Neuronal stem cell (in vitro differentiated cells): ENCODE results near the gene KCNJ1.

Experiments used
- DNase-seq: peaks from one replicate; pipeline ENCODE4 v3.0.0-alpha.2; 2013; ENCODE audit warnings: low spot score
- H2AFZ ChIP-seq: one replicate; pipeline ENCODE4 v1.6.1; 2013; ENCODE audit warnings: mild to moderate bottlenecking, low read length, inconsistent platforms
- H2AK5ac ChIP-seq: 2 replicates; pipeline ENCODE4 v1.6.1; 2013; ENCODE audit warnings: low read depth, mild to moderate bottlenecking, inconsistent platforms, low read length, moderate library complexity, mixed read lengths
- H2BK120ac ChIP-seq: 2 replicates; pipeline ENCODE4 v1.6.1; 2013; ENCODE audit warnings: low read depth, mild to moderate bottlenecking, inconsistent platforms, low read length, moderate library complexity, mixed read lengths
- H2BK12ac ChIP-seq: one replicate; pipeline ENCODE4 v1.6.1; 2013; ENCODE audit warnings: low read length, inconsistent platforms
- H2BK15ac ChIP-seq: 2 replicates; pipeline ENCODE4 v1.6.1; 2013; ENCODE audit warnings: mild to moderate bottlenecking, low read length, inconsistent platforms, mixed read lengths
- H2BK5ac ChIP-seq: one replicate; pipeline ENCODE4 v1.6.1; 2013; ENCODE audit warnings: inconsistent platforms, mild to moderate bottlenecking, low read length, moderate library complexity
- H3K14ac ChIP-seq: one replicate; pipeline ENCODE4 v1.6.1; 2013; ENCODE audit warnings: low read length, inconsistent platforms
- H3K18ac ChIP-seq: 2 replicates; pipeline ENCODE4 v1.6.1; 2013; ENCODE audit warnings: low read length, inconsistent platforms
- H3K23ac ChIP-seq: 2 replicates; pipeline ENCODE4 v1.6.1; 2013; ENCODE audit warnings: low read depth, mild to moderate bottlenecking, mixed read lengths, low read length, inconsistent platforms; ENCODE audit not compliant: poor library complexity
- H3K27ac ChIP-seq: replicated peaks from 3 replicates; pipeline ENCODE4 v1.5.1; 2013; ENCODE audit warnings: low read length, inconsistent platforms
- H3K27me3 ChIP-seq, 3 experiments: 2 replicates each; pipeline ENCODE4 v1.6.1; 2013; ENCODE audit warnings: low read length in 3 of 3, mild to moderate bottlenecking in 2 of 3, inconsistent platforms in 1 of 3, low read depth in 1 of 3, mixed read lengths in 1 of 3, moderate library complexity in 1 of 3; ENCODE audit not compliant: control insufficient read depth in 3 of 3, insufficient read depth in 3 of 3
- H3K36me3 ChIP-seq, 2 donors: replicated peaks in 1 of 2; 2 replicates each; pipeline ENCODE4 v1.6.1; 2013; ENCODE audit warnings: low read length in 2 of 2; ENCODE audit not compliant: control insufficient read depth in 2 of 2, insufficient read depth in 2 of 2
- H3K4ac ChIP-seq: 2 replicates; pipeline ENCODE4 v1.6.1; 2013; ENCODE audit warnings: inconsistent platforms, mild to moderate bottlenecking, low read length, moderate library complexity
- H3K4me1 ChIP-seq, 2 donors: 1 replicate in 1 of 2; 2 replicates in 1 of 2; pipeline ENCODE4 v1.6.1; 2013; ENCODE audit warnings: low read length in 2 of 2, low read depth in 1 of 2; ENCODE audit not compliant: control insufficient read depth in 2 of 2, insufficient read depth in 1 of 2
- H3K4me2 ChIP-seq: one replicate; pipeline ENCODE4 v1.6.1; 2013; ENCODE audit warnings: mild to moderate bottlenecking, low read length, inconsistent platforms; ENCODE audit not compliant: insufficient read depth, poor library complexity, severe bottlenecking
- H3K4me3 ChIP-seq, 2 donors: 2 replicates each; pipeline ENCODE4 v1.5.1; 2013; ENCODE audit warnings: low read length in 2 of 2, mild to moderate bottlenecking in 2 of 2, inconsistent platforms in 1 of 2, moderate library complexity in 1 of 2
- H3K79me1 ChIP-seq: one replicate; pipeline ENCODE4 v1.6.1; 2013; ENCODE audit warnings: low read depth, mild to moderate bottlenecking, inconsistent platforms, low read length, moderate library complexity
- H3K9ac ChIP-seq: one replicate; pipeline ENCODE4 v1.6.1; 2013; ENCODE audit warnings: mild to moderate bottlenecking, low read depth, low read length, inconsistent platforms; ENCODE audit not compliant: poor library complexity
- H3K9me3 ChIP-seq, 2 donors: replicated peaks in 1 of 2; 2 replicates each; pipeline versions ENCODE3 to v1.6.1; 2013; ENCODE audit warnings: low read length in 2 of 2, mild to moderate bottlenecking in 2 of 2, inconsistent platforms in 1 of 2, low read depth in 1 of 2, mixed read lengths in 1 of 2, moderate library complexity in 1 of 2; ENCODE audit not compliant: control insufficient read depth in 2 of 2, insufficient read depth in 1 of 2
- H4K8ac ChIP-seq: one replicate; pipeline ENCODE4 v1.6.1; 2013; ENCODE audit warnings: low read depth, mild to moderate bottlenecking, inconsistent platforms, low read length, moderate library complexity
- H4K91ac ChIP-seq: one replicate; pipeline ENCODE4 v1.6.1; 2013; ENCODE audit warnings: low read length, low read depth, mild to moderate bottlenecking, inconsistent platforms; ENCODE audit not compliant: poor library complexity
- WGBS, 2 donors: extraction: QIAGEN DNeasy Blood & Tissue Kit; methylation state at CpG; one replicate each; pipeline ENCODE4 v1.1.7; 2013; ENCODE audit warnings: missing lambda C conversion rate in 2 of 2, mixed read lengths in 1 of 2; ENCODE audit not compliant: insufficient read length in 2 of 2, insufficient replicate concordance in 1 of 2; ENCODE audit errors: extremely low coverage in 2 of 2; 5-methylcytosine and 5-hydroxymethylcytosine counted together

Gene KCNJ1

GRCh38 chr11:128914216-128915148 lies 47.4 kb upstream of the KCNJ1 start:
- Histone ChIP-seq H2BK5ac (no peak overlapping the region), H3K4me3 (no peak overlapping the region), H3K4me2 (no peak overlapping the region), H3K36me3 (no peaks in the 10 kb centered on the region), H2BK120ac (no peak overlapping the region), H3K27me3 (peaks cover 0 to 10% (median 0%) of the 10 kb centered on the region in 3 experiments), H4K8ac (no peak overlapping the region), H3K9me3 (peaks cover 0 to 6% of the 10 kb centered on the region in 2 donors), H2BK15ac (no peak overlapping the region), H2AK5ac (peak overlapping the region; percentile 34), H3K4me1 (peaks cover 0 to 5% of the 10 kb centered on the region in 2 donors), H3K27ac (no peak overlapping the region), H3K18ac (peak overlapping the region; percentile 76), H3K14ac (peak overlapping the region; percentile 84), H3K23ac (peak overlapping the region; percentile 39), H4K91ac (no peak overlapping the region), H2BK12ac (no peak overlapping the region), H3K4ac (no peak overlapping the region), H3K79me1 (no peaks in the 10 kb centered on the region), H2AFZ (no peak overlapping the region), H3K9ac (peak overlapping the region; percentile 0)
- no CpG with 5 or more reads among the region's 18 CpGs for WGBS, 2 donors
- DNase-seq: no peak

- H2BK15ac ChIP-seq: peak overlapping the region; percentile 27
- no peak overlapping the region for H2AK5ac ChIP-seq
- peaks cover 0 to 6% of the 10 kb centered on the region in 2 donors for H3K9me3 ChIP-seq
- H3K36me3 ChIP-seq: no peaks in the 10 kb centered on the region
- no peak overlapping the region for H2AFZ ChIP-seq
- no peak overlapping the region for H3K14ac ChIP-seq
- H3K4me2 ChIP-seq: no peak overlapping the region
- no peak overlapping the region for H3K27ac ChIP-seq
- no peak overlapping the region for H3K23ac ChIP-seq
- no peak overlapping the region for H3K9ac ChIP-seq
- no peak for DNase-seq
- no peaks in the 10 kb centered on the region for H3K79me1 ChIP-seq
- peaks cover 0 to 5% of the 10 kb centered on the region in 2 donors for H3K4me1 ChIP-seq
- no peak overlapping the region for H2BK120ac ChIP-seq
- H2BK5ac ChIP-seq: no peak overlapping the region
- H3K4ac ChIP-seq: no peak overlapping the region
- WGBS, 2 donors: no CpG with 5 or more reads among the region's 5 CpGs
- no peak overlapping the region for H2BK12ac ChIP-seq
- H3K27me3 ChIP-seq: peaks cover 0 to 7% (median 0%) of the 10 kb centered on the region in 3 experiments
- H4K8ac ChIP-seq: no peak overlapping the region
- no peak overlapping the region for H4K91ac ChIP-seq
- peak overlapping the region; percentile 67 for H3K18ac ChIP-seq
- H3K4me3 ChIP-seq: no peak overlapping the region
Measured at GRCh38 chr11:128913806-128914205, 46.7 kb upstream of the KCNJ1 start.

- no peak overlapping the region for H3K27ac ChIP-seq
- no peak overlapping the region for H4K91ac ChIP-seq
- H3K9me3 ChIP-seq: peaks cover 0 to 7% of the 10 kb centered on the region in 2 donors
- H3K79me1 ChIP-seq: no peaks in the 10 kb centered on the region
- no peak overlapping the region for H4K8ac ChIP-seq
- H3K4me3 ChIP-seq: peak overlapping the region in 1 of 2 donors; percentile 13
- no peak overlapping the region for H2BK120ac ChIP-seq
- H3K4me1 ChIP-seq: peaks cover 0 to 2% of the 10 kb centered on the region in 2 donors
- no peak overlapping the region for H2AK5ac ChIP-seq
- no peak overlapping the region for H3K4ac ChIP-seq
- no CpG with 5 or more reads among the region's 18 CpGs for WGBS, 2 donors
- H2BK12ac ChIP-seq: no peak overlapping the region
- no peak for DNase-seq
- H3K36me3 ChIP-seq: no peaks in the 10 kb centered on the region
- H3K9ac ChIP-seq: no peak overlapping the region
- no peak overlapping the region for H2AFZ ChIP-seq
- H3K14ac ChIP-seq: no peak overlapping the region
- H3K18ac ChIP-seq: no peak overlapping the region
- no peak overlapping the region for H3K23ac ChIP-seq
- peaks cover 0 to 6% (median 2%) of the 10 kb centered on the region in 3 experiments for H3K27me3 ChIP-seq
- H2BK5ac ChIP-seq: no peak overlapping the region
- H2BK15ac ChIP-seq: no peak overlapping the region
- H3K4me2 ChIP-seq: no peak overlapping the region
Measured at GRCh38 chr11:128911701-128912100, 44.6 kb upstream of the KCNJ1 start.

- Histone ChIP-seq H3K14ac (no peak overlapping the region), H2BK5ac (no peak overlapping the region)
- WGBS, 2 donors: no CpG with 5 or more reads among the region's 17 CpGs
Measured at GRCh38 chr11:128911239-128911638, 44.1 kb upstream of the KCNJ1 start.

More at GRCh38 chr11:128911239-128911638, 44.1 kb upstream of the KCNJ1 start:
- DNase-seq: no peak
- no peak overlapping the region for H2BK15ac ChIP-seq
- H3K4me1 ChIP-seq: peaks cover 0 to 2% of the 10 kb centered on the region in 2 donors
- H3K18ac ChIP-seq: peak overlapping the region; percentile 32
- H3K9ac ChIP-seq: no peak overlapping the region
- no peak overlapping the region for H3K23ac ChIP-seq
- H2AK5ac ChIP-seq: no peak overlapping the region
- no peak overlapping the region for H3K4me2 ChIP-seq
- peak overlapping the region in 1 of 2 donors; percentile 23 for H3K4me3 ChIP-seq
- no peak overlapping the region for H2BK12ac ChIP-seq
- H3K27ac ChIP-seq: no peak overlapping the region
- no peak overlapping the region for H4K8ac ChIP-seq
- no peaks in the 10 kb centered on the region for H3K36me3 ChIP-seq
- H4K91ac ChIP-seq: no peak overlapping the region
- H3K9me3 ChIP-seq: peaks cover 2 to 11% of the 10 kb centered on the region in 2 donors
- H3K79me1 ChIP-seq: no peaks in the 10 kb centered on the region
- no peak overlapping the region for H2AFZ ChIP-seq
- H3K4ac ChIP-seq: no peak overlapping the region
- no peak overlapping the region for H2BK120ac ChIP-seq
- peaks cover 2 to 11% (median 7%) of the 10 kb centered on the region in 3 experiments for H3K27me3 ChIP-seq
